Measurements from ENCODE around the gene PGM1.

Gene PGM1

DNA sequence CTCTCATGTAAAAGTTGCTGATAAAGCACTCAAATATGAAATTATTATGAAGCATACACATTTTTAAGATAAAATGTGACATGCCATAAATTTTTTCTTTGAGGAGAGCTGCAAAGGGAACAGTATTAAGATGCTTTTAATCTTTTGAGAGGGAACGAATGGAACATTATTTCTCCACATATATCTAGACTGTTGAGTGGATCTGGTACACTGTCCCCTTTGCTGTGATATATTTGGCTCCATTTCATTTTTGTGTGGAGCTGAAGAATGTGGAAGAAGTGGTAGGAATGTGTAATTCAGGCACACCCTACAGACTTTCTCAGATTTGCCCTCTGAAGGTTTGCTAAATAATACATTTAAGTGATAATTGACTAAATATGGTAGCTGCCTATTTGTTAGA lies 31.7 kb downstream of the PGM1 start:
- no peaks in the 10 kb centered on the region for H3K27me3 ChIP-seq (ENCODE audit: insufficient read depth, low read length)
- no peak overlapping the region for H3K4me2 ChIP-seq (ENCODE audit: low read length)
- peaks cover 17% of the 10 kb centered on the region for H3K4me1 ChIP-seq (ENCODE audit: insufficient read depth, low read length, severe bottlenecking)
- no peaks in the 10 kb centered on the region for H3F3A ChIP-seq (ENCODE audit: insufficient read depth, low read length)
- no peak for TF ChIP-seq EZH2 (IDR thresholded peaks at IDR 0.05; ENCODE audit: borderline replicate concordance, low read length)
- TF ChIP-seq, protein P1, sequence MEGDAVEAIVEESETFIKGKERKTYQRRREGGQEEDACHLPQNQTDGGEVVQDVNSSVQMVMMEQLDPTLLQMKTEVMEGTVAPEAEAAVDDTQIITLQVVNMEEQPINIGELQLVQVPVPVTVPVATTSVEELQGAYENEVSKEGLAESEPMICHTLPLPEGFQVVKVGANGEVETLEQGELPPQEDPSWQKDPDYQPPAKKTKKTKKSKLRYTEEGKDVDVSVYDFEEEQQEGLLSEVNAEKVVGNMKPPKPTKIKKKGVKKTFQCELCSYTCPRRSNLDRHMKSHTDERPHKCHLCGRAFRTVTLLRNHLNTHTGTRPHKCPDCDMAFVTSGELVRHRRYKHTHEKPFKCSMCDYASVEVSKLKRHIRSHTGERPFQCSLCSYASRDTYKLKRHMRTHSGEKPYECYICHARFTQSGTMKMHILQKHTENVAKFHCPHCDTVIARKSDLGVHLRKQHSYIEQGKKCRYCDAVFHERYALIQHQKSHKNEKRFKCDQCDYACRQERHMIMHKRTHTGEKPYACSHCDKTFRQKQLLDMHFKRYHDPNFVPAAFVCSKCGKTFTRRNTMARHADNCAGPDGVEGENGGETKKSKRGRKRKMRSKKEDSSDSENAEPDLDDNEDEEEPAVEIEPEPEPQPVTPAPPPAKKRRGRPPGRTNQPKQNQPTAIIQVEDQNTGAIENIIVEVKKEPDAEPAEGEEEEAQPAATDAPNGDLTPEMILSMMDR (IDR thresholded peaks at IDR 0.05; ENCODE audit: low read length): no peak
- H3K79me2 ChIP-seq (ENCODE audit: insufficient read depth, low read length): no peaks in the 10 kb centered on the region
- H3K9me3 ChIP-seq (ENCODE audit: low read length): no peaks in the 10 kb centered on the region
- no peak overlapping the region for H3K4me3 ChIP-seq (ENCODE audit: low read depth, low read length, poor library complexity, severe bottlenecking)
- H3K27ac ChIP-seq (ENCODE audit: low read depth, low read length, poor library complexity, severe bottlenecking): no peak overlapping the region
- H3K9ac ChIP-seq (ENCODE audit: low read length): no peak overlapping the region
- no peak overlapping the region for H2AFZ ChIP-seq (ENCODE audit: low read length)
- H4K20me1 ChIP-seq (ENCODE audit: insufficient read depth, low read length): no peaks in the 10 kb centered on the region
- H3K36me3 ChIP-seq (ENCODE audit: insufficient read depth, low read length): peaks cover 5% of the 10 kb centered on the region
- H3K9me2 ChIP-seq (ENCODE audit: low read depth, low read length): no peaks in the 10 kb centered on the region

GRCh38 chr1:63626222-63626621 lies 33.0 kb downstream of the PGM1 start:
- TF ChIP-seq, protein P1 (IDR thresholded peaks at IDR 0.05; ENCODE audit: low read length): no peak
- no peak for TF ChIP-seq EZH2 (IDR thresholded peaks at IDR 0.05; ENCODE audit: borderline replicate concordance, low read length)

GRCh38 chr1:63628607-63629006 lies 35.4 kb downstream of the PGM1 start:
- TF ChIP-seq, protein P1 (IDR thresholded peaks at IDR 0.05; ENCODE audit: low read length): no peak
- TF ChIP-seq EZH2 (IDR thresholded peaks at IDR 0.05; ENCODE audit: borderline replicate concordance, low read length): no peak
- no peak overlapping the region for H3K4me2 ChIP-seq (ENCODE audit: low read length)
- H3K27ac ChIP-seq (ENCODE audit: low read depth, low read length, poor library complexity, severe bottlenecking): no peak overlapping the region
- no peaks in the 10 kb centered on the region for H3F3A ChIP-seq (ENCODE audit: insufficient read depth, low read length)
- no peaks in the 10 kb centered on the region for H3K9me3 ChIP-seq (ENCODE audit: low read length)
- no peaks in the 10 kb centered on the region for H4K20me1 ChIP-seq (ENCODE audit: insufficient read depth, low read length)
- H3K9ac ChIP-seq (ENCODE audit: low read length): no peak overlapping the region
- H3K9me2 ChIP-seq (ENCODE audit: low read depth, low read length): no peaks in the 10 kb centered on the region
- no peak overlapping the region for H3K4me3 ChIP-seq (ENCODE audit: low read depth, low read length, poor library complexity, severe bottlenecking)
- H2AFZ ChIP-seq (ENCODE audit: low read length): no peak overlapping the region
- peaks cover 33% of the 10 kb centered on the region; the same call in 1 of the 2 replicates for H3K36me3 ChIP-seq (ENCODE audit: insufficient read depth, low read length)
- no peaks in the 10 kb centered on the region for H3K27me3 ChIP-seq (ENCODE audit: insufficient read depth, low read length)
- H3K4me1 ChIP-seq (ENCODE audit: insufficient read depth, low read length, severe bottlenecking): peaks cover 3% of the 10 kb centered on the region
- no peaks in the 10 kb centered on the region for H3K79me2 ChIP-seq (ENCODE audit: insufficient read depth, low read length)

More at GRCh38 chr1:63626222-63626621, 33.0 kb downstream of the PGM1 start:
- Histone ChIP-seq H3F3A (ENCODE audit: insufficient read depth, low read length) (no peaks in the 10 kb centered on the region), H3K9me3 (ENCODE audit: low read length) (no peaks in the 10 kb centered on the region), H2AFZ (ENCODE audit: low read length) (no peak overlapping the region), H3K4me3 (ENCODE audit: low read depth, low read length, poor library complexity, severe bottlenecking) (no peak overlapping the region), H3K27ac (ENCODE audit: low read depth, low read length, poor library complexity, severe bottlenecking) (no peak overlapping the region), H3K79me2 (ENCODE audit: insufficient read depth, low read length) (no peaks in the 10 kb centered on the region), H3K9me2 (ENCODE audit: low read depth, low read length) (no peaks in the 10 kb centered on the region), H3K27me3 (ENCODE audit: insufficient read depth, low read length) (no peaks in the 10 kb centered on the region), H3K4me2 (ENCODE audit: low read length) (no peak overlapping the region), H4K20me1 (ENCODE audit: insufficient read depth, low read length) (no peaks in the 10 kb centered on the region), H3K9ac (ENCODE audit: low read length) (no peak overlapping the region), H3K36me3 (ENCODE audit: insufficient read depth, low read length) (peaks cover 13% of the 10 kb centered on the region), H3K4me1 (ENCODE audit: insufficient read depth, low read length, severe bottlenecking) (peaks cover 17% of the 10 kb centered on the region)

All from OCI-LY1 (cell line).